HepG2 (cell line): ENCODE results near the gene HNRNPA1. TPM values are rescaled to one million over a fixed set of nuclear protein-coding genes. Genes with fewer than 3 reads are reported as not detected.
A peak's percentile ranks its signal among the peaks of the same experiment; 100 is the strongest.

Source experiments
- ATAC-seq: fragments of 200-7000 bp; cut with Tn5 transposase; 3 replicates; pipeline ENCODE4 v1.9.1; 2020; ENCODE audit warnings: mild to moderate bottlenecking, moderate library complexity
- BruUV-seq: library from RNA; stranded (reverse); fragments of 400-500 nt; replicated peaks from 2 replicates; lab custom pipeline; 2021; lab: Mats Ljungman, UMichigan
- CTCF ChIA-PET: fragments of 300-600 bp; formaldehyde crosslinking; extraction: SDS; loops from one replicate; lab custom pipeline; 2021; ENCODE audit warnings: low total read pairs, inconsistent platforms, low intra/inter-chr PET ratio; lab: Yijun Ruan, JAX
- POLR2A ChIA-PET: fragments of 350-600 bp; sonication (Branson Sonifier 250); formaldehyde crosslinking; loops from one replicate; lab custom pipeline; 2020; ENCODE audit warnings: antibody characterized with exemption, inconsistent platforms; lab: Yijun Ruan, JAX
- DNase-seq: peaks from one replicate; pipeline ENCODE4 v3.0.0-alpha.2; 2015; ENCODE audit warnings: low spot score
- FAIRE-seq: peaks from 3 replicates; lab custom pipeline; 2011; peaks lifted over from hg19 to GRCh38; lab: Jason Lieb, UNC
- H2AFZ ChIP-seq: one replicate; pipeline ENCODE4 v1.6.1; 2011; ENCODE audit warnings: low read length, inconsistent platforms
- H3K27ac ChIP-seq: fragments of 300-600 bp; 3 replicates; pipeline ENCODE4 v1.8.0; 2011; ENCODE audit warnings: mixed run types, mild to moderate bottlenecking, mixed read lengths, low read length, inconsistent platforms; ENCODE audit not compliant: insufficient read depth; ENCODE audit errors: extremely low read length
- H3K27me3 ChIP-seq, 2 experiments: fragments of 200-600 bp in 1 of 2; 2 replicates in 1 of 2; 3 replicates in 1 of 2; pipeline versions ENCODE4 v1.6.0 to v1.8.0; 2011; ENCODE audit warnings: low read length in 2 of 2, mild to moderate bottlenecking in 2 of 2, moderate library complexity in 2 of 2, inconsistent platforms in 1 of 2; ENCODE audit not compliant: insufficient read depth in 2 of 2, control insufficient read depth in 1 of 2
- H3K36me3 ChIP-seq, 2 experiments: fragments of 200-600 bp in 1 of 2; replicated peaks in 1 of 2; 2 replicates in 1 of 2; 3 replicates in 1 of 2; pipeline versions ENCODE4 v1.5.1 to v1.8.0; 2011; ENCODE audit warnings: low read length in 2 of 2, inconsistent platforms in 1 of 2; ENCODE audit not compliant: insufficient read depth in 2 of 2, control insufficient read depth in 1 of 2
- H3K4me1 ChIP-seq: 2 replicates; pipeline ENCODE4 v1.5.1; 2012; ENCODE audit warnings: low read length, inconsistent platforms; ENCODE audit not compliant: insufficient read depth
- H3K4me2 ChIP-seq: 2 replicates; pipeline ENCODE4 v1.6.0; 2011; ENCODE audit warnings: low read depth, low read length, inconsistent platforms
- H3K4me3 ChIP-seq, 3 experiments: fragments of 200-600 bp in 1 of 3; sonication (generic), shearing (Covaris generic) in 1 of 3; replicated peaks in 1 of 3; 2 replicates each; pipeline ENCODE4 v1.5.1; 2011 to 2016; ENCODE audit warnings: low read length in 3 of 3, inconsistent platforms in 2 of 3, low read depth in 2 of 3, mild to moderate bottlenecking in 2 of 3, control low read depth in 1 of 3, mixed read lengths in 1 of 3; ENCODE audit not compliant: insufficient read depth in 1 of 3
- H3K79me2 ChIP-seq: one replicate; pipeline ENCODE4 v1.6.1; 2011; ENCODE audit warnings: low read length, inconsistent platforms; ENCODE audit not compliant: insufficient read depth
- H3K9ac ChIP-seq: 2 replicates; pipeline ENCODE4 v1.6.0; 2011; ENCODE audit warnings: mild to moderate bottlenecking, low read depth, low read length, inconsistent platforms; ENCODE audit not compliant: insufficient read depth
- H3K9me3 ChIP-seq: 2 replicates; pipeline ENCODE4 v1.5.1; 2012; ENCODE audit warnings: mild to moderate bottlenecking, low read length
- H4K20me1 ChIP-seq: 2 replicates; pipeline ENCODE4 v1.6.0; 2011; ENCODE audit warnings: inconsistent platforms, mild to moderate bottlenecking, low read length, moderate library complexity; ENCODE audit not compliant: insufficient read depth
- AGO2 ChIP-seq: fragments of 200-400 bp; formaldehyde crosslinking; optimal IDR thresholded peaks from 2 replicates; pipeline ENCODE3; 2017; ENCODE audit warnings: mild to moderate bottlenecking, low read depth, low read length, moderate library complexity
- ATF3 ChIP-seq: sonication (generic); formaldehyde crosslinking; IDR thresholded peaks from 2 replicates; pipeline ENCODE4 v1.4.0; 2020; ENCODE audit warnings: missing genetic modification reagents
- DRAP1 ChIP-seq: IDR thresholded peaks from 2 replicates; pipeline ENCODE4 v1.6.1; 2016; ENCODE audit warnings: missing genetic modification reagents, missing compliant biosample characterization
- FOXP1 ChIP-seq, 2 experiments: fragments of 450-650 bp in 1 of 2; IDR thresholded peaks; 2 replicates each; pipeline ENCODE4 v1.6.1; 2017 to 2018; ENCODE audit warnings: antibody characterized with exemption in 1 of 2
- GTF2F1 ChIP-seq: fragments of 150-350 bp; IDR thresholded peaks from 2 replicates; pipeline ENCODE4 v1.6.1; 2014; ENCODE audit warnings: low read length
- POLR2AphosphoS5 ChIP-seq: IDR thresholded peaks from 2 replicates; pipeline ENCODE4 v1.6.1; 2012; ENCODE audit warnings: low read depth, low read length
- POLR2G ChIP-seq: fragments of 200-400 bp; formaldehyde crosslinking; IDR thresholded peaks from 2 replicates; pipeline ENCODE4 v1.6.1; 2018; ENCODE audit warnings: mild to moderate bottlenecking, low read depth, low read length, moderate library complexity
- RBFOX2 ChIP-seq: fragments of 200-400 bp; formaldehyde crosslinking; IDR thresholded peaks from 2 replicates; pipeline ENCODE4 v1.6.1; 2017; ENCODE audit warnings: low read depth, mild to moderate bottlenecking, low read length
- RBM22 ChIP-seq: fragments of 200-400 bp; formaldehyde crosslinking; optimal IDR thresholded peaks from 2 replicates; pipeline ENCODE3; 2017; ENCODE audit warnings: mild to moderate bottlenecking, low read length, moderate library complexity
- SAFB2 ChIP-seq: sonication (generic); formaldehyde crosslinking; IDR thresholded peaks from 2 replicates; pipeline ENCODE4 v1.5.1; 2020; ENCODE audit warnings: missing genetic modification reagents, low read depth, mild to moderate bottlenecking, borderline replicate concordance
- TCF12 ChIP-seq, 2 experiments: fragments of 450-650 bp in 1 of 2; sonication (generic) in 1 of 2; formaldehyde crosslinking in 1 of 2; IDR thresholded peaks; 2 replicates each; pipeline versions ENCODE4 v1.6.1 to v1.8.0; 2017 to 2022; ENCODE audit warnings: antibody characterized with exemption in 1 of 2, mild to moderate bottlenecking in 1 of 2, missing genetic modification reagents in 1 of 2, moderate library complexity in 1 of 2
- THAP8 ChIP-seq: sonication (generic); formaldehyde crosslinking; IDR thresholded peaks from 2 replicates; pipeline ENCODE4 v1.5.1; 2020; ENCODE audit warnings: missing genetic modification reagents, mild to moderate bottlenecking, borderline replicate concordance
- ZNF234 ChIP-seq: sonication (generic); formaldehyde crosslinking; conservative IDR thresholded peaks from 2 replicates; pipeline ENCODE4 v1.5.1; 2020; ENCODE audit warnings: mild to moderate bottlenecking, missing genetic modification reagents
- ZNF292 ChIP-seq: sonication (generic); formaldehyde crosslinking; IDR thresholded peaks from 2 replicates; pipeline ENCODE4 v1.8.1; 2022; ENCODE audit warnings: mild to moderate bottlenecking, low read depth, missing genetic modification reagents, borderline replicate concordance
- ZSCAN9 ChIP-seq: IDR thresholded peaks from 2 replicates; pipeline ENCODE4 v1.6.1; 2016; ENCODE audit warnings: borderline replicate concordance
- WGBS: methylation state at CpG from one replicate; pipeline ENCODE4 v1.1.6; 2017; ENCODE audit warnings: low lambda C conversion rate; 5-methylcytosine and 5-hydroxymethylcytosine counted together
- in situ Hi-C: cut with HindIII; loops from 2 replicates; pipeline ENCODE4 v1.10.0; 2017; ENCODE audit warnings: low pct_unique_long_range_greater_than_20kb; ENCODE audit not compliant: extremely low pct_ligation_motif_present
- intact Hi-C: fragments of 100-400 bp; cut with micrococcal nuclease; formaldehyde crosslinking; loops from one replicate; pipeline ENCODE4 v1.10.0; 2022; ENCODE audit not compliant: unreplicated experiment
- polyA plus RNA-seq, 8 experiments: library from polyadenylated mRNA; depleted of rRNA in 3 of 8; stranded (reverse) in 7 of 8; unstranded in 1 of 8; fragments of >200 nt; fragmentation: Illumina TruSeq in 4 of 8; extraction: Trizol in 4 of 8; gene quantifications; 2 replicates each; pipeline versions ENCODE4 v1.2.1 to v1.2.3, GENCODE V29; 2011 to 2016; ENCODE audit warnings: low read depth in 4 of 8, missing spikeins in 1 of 8, mixed read lengths in 1 of 8; ENCODE audit not compliant: insufficient read depth in 1 of 8
- total RNA-seq, 5 experiments: library from RNA; depleted of rRNA; stranded (reverse); fragments of >200 nt; fragmentation: Illumina TruSeq; extraction: Trizol; gene quantifications; 2 replicates each; pipeline ENCODE4 v1.2.3, GENCODE V29; 2016; ENCODE audit warnings: low read depth in 1 of 5
- TF ChIP-seq, protein P1 (sequence below), 2 experiments: sonication (generic) in 1 of 2; formaldehyde crosslinking in 1 of 2; IDR thresholded peaks; 2 replicates each; pipeline versions ENCODE4 v1.5.1 to v1.6.1; 2011 to 2020; ENCODE audit warnings: borderline replicate concordance in 1 of 2, low read depth in 1 of 2, low read length in 1 of 2, mild to moderate bottlenecking in 1 of 2, missing genetic modification reagents in 1 of 2, moderate library complexity in 1 of 2

HNRNPA1 gene
- total and polyA plus RNA-seq, 2 of the 13 experiments (the other 11 are each of a cell fraction or from before 2014, with no cell fraction given), result 535 to 1,820 TPM

DNA sequence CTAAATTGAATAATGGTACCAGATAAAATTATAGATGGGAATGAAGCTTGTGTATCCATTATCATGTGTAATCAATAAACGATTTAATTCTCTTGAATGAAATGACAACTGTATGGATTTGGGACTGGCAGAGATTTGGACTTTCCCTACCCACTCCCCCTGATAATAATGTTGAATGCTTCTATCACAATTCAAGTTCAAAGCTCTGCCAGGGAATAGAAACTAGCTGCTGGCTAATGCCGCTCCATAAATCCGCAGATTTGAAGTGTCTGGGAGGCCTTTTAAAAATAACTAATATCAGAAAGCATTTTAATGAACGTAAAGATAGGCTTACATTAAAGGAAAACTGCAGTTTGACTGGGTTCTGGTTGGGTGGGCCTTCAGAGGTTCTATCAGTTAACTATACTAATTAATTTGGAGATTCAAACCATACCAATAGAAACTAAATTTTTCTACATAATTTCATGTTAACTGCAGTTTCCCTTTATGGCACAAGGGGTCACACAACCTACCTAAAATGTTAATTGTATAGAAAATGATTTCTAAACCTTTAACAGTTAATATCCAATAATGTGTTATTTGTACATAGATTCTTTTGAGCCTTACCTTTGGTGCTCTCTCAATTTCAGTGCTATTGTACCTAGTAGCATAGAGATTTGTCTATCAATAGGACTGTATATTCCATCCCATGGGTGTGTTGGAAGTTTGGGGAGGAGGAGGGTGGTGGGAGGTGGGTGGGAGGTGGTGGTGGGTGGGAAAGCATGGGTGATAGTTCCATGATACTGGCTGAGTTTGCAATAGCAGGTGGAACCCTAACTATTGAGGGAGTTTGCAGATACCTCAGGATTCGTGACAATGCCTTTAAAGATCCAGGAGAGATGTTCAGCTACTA, 4.9 kb downstream of the HNRNPA1 start:
- Histone ChIP-seq H3K27me3 (no peaks in the 10 kb centered on the region; a peak in 1 of 5 replicates), H3K9ac (no peak overlapping the region), H4K20me1 (peaks cover 70% of the 10 kb centered on the region), H3K27ac (peak overlapping the region; percentile 16), H3K9me3 (no peaks in the 10 kb centered on the region), H3K4me1 (peaks cover 48% of the 10 kb centered on the region), H3K4me2 (peak overlapping the region; percentile 44), H3K36me3 (peaks cover 13 to 59% of the 10 kb centered on the region in 2 experiments), H2AFZ (no peak overlapping the region), H3K4me3 (no peak overlapping the region; a peak in 1 of 6 replicates), H3K79me2 (peaks cover 41% of the 10 kb centered on the region)
- DNase-seq, result no peak
- TF ChIP-seq TCF12 (IDR thresholded peaks at IDR 0.05), result no peak
- TF ChIP-seq TCF12 (CRISPR knock-in tag; IDR thresholded peaks at IDR 0.05), result no peak
- no peak for TF ChIP-seq ATF3
- peak; percentile 77 for TF ChIP-seq RBFOX2
- peak; percentile 88 for TF ChIP-seq RBM22
- TF ChIP-seq DRAP1 (CRISPR knock-in tag), result no peak
- TF ChIP-seq SAFB2 (CRISPR knock-in tag), result no peak
- TF ChIP-seq THAP8 (CRISPR knock-in tag), result no peak
- TF ChIP-seq, protein P1, sequence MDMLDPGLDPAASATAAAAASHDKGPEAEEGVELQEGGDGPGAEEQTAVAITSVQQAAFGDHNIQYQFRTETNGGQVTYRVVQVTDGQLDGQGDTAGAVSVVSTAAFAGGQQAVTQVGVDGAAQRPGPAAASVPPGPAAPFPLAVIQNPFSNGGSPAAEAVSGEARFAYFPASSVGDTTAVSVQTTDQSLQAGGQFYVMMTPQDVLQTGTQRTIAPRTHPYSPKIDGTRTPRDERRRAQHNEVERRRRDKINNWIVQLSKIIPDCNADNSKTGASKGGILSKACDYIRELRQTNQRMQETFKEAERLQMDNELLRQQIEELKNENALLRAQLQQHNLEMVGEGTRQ (IDR thresholded peaks at IDR 0.05; ENCODE audit: low read depth, low read length), result no peak
- TF ChIP-seq, protein P1 (CRISPR knock-in tag; IDR thresholded peaks at IDR 0.05; ENCODE audit: borderline replicate concordance), result no peak
- peak; percentile 51; the same call in 1 of the 2 replicates for TF ChIP-seq POLR2G
- peak; percentile 49 for TF ChIP-seq POLR2AphosphoS5
- TF ChIP-seq ZSCAN9 (CRISPR knock-in tag), result no peak
- TF ChIP-seq ZNF292 (CRISPR knock-in tag), result no peak
- no peak for TF ChIP-seq ZNF234 (CRISPR knock-in tag)
- peak; percentile 4 for TF ChIP-seq AGO2
- no peak for TF ChIP-seq GTF2F1
- no peak for TF ChIP-seq FOXP1 (IDR thresholded peaks at IDR 0.05)
- TF ChIP-seq FOXP1 (CRISPR knock-in tag; IDR thresholded peaks at IDR 0.05), result no peak
- in situ Hi-C loops (no loop called here), intact Hi-C loops (no loop called here)
- no peak for ATAC-seq
- POLR2A ChIA-PET, result interaction anchor here (1.9 to 5.2 kb wide), 6 partner anchors 9 to 74 kb away, joined by 8 to 65 read pairs (median 11); partner anchors contain the start of genes COPZ1 and NFE2
- WGBS, result 82% methylated on average over 4 of the region's 5 CpGs
- FAIRE-seq, result no peak
- no TSS peak for BruUV-seq
- CTCF ChIA-PET, result no interaction called here
